ENCODE data around the gene ADGRF1.

Gene ADGRF1

DNA sequence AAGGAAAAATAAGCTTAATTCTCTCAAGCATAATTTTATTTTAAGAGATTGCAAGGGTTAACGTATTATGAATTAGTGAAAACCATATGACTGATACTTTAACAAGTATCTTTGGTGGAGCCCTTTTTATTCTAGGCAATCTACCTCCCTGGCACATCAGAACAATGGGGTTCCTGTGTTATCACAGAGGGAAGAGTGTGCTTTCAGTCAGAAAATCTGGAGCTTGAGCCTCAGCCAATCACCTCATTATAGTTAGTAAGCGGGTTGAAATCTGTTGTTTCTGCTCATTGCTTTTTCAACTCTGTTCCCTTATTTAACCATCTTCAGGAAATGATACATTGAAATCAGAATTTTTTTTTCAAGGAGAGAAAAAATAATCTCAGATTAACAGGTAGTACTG, 391 bp downstream of the ADGRF1 start:
- Histone ChIP-seq H3K9ac (ENCODE audit: low read length in 2 of 2) (no peak overlapping the region), H3K27me3 (ENCODE audit: control insufficient read depth in 1 of 2, insufficient read depth in 2 of 2, low read length in 2 of 2) (no peaks in the 10 kb centered on the region), H3K9me3 (ENCODE audit: control insufficient read depth in 2 of 2, low read length in 2 of 2) (no peaks in the 10 kb centered on the region), H3K4me1 (ENCODE audit: control insufficient read depth, insufficient read depth, low read length) (no peaks in the 10 kb centered on the region), H3K4me3 (ENCODE audit: low read length in 2 of 2) (no peak overlapping the region), H3K36me3 (ENCODE audit: control insufficient read depth in 2 of 2, insufficient read depth in 2 of 2, low read length in 2 of 2) (no peaks in the 10 kb centered on the region), H3K27ac (ENCODE audit: low read length) (no peak overlapping the region)

DNA sequence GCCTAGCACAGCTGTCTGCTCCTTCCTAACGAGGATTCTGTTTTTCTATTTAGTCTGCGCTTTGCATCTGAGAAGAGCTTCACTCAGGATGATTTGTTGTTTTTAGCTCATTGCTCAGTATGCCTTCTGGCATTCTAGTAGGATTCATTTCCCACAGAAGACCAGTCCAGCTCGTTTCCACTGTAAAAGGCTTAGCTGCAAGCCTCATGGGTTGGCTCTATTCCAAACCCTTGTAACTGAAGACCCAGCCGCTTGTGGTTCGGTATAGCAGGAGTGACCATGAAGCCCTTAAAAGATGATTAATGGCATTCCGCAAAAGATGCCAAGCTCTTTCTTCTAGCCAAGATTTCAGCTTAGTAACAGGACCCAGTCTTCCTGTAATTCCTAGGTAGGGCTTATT, 7.2 kb downstream of the ADGRF1 start:
- no peaks in the 10 kb centered on the region for H3K9me3 ChIP-seq (ENCODE audit: control insufficient read depth in 2 of 2, low read length in 2 of 2)
- H3K9ac ChIP-seq (ENCODE audit: low read length in 2 of 2), result no peak overlapping the region
- H3K27ac ChIP-seq (ENCODE audit: low read length), result no peak overlapping the region
- H3K4me3 ChIP-seq (ENCODE audit: low read length in 2 of 2), result peak overlapping the region in 1 of 2 donors; percentile 40
- peaks cover 5% of the 10 kb centered on the region for H3K4me1 ChIP-seq (ENCODE audit: control insufficient read depth, insufficient read depth, low read length)
- H3K36me3 ChIP-seq (ENCODE audit: control insufficient read depth in 2 of 2, insufficient read depth in 2 of 2, low read length in 2 of 2), result no peaks in the 10 kb centered on the region
- H3K27me3 ChIP-seq (ENCODE audit: control insufficient read depth in 1 of 2, insufficient read depth in 2 of 2, low read length in 2 of 2), result peaks cover 3 to 6% of the 10 kb centered on the region in 2 donors

DNA sequence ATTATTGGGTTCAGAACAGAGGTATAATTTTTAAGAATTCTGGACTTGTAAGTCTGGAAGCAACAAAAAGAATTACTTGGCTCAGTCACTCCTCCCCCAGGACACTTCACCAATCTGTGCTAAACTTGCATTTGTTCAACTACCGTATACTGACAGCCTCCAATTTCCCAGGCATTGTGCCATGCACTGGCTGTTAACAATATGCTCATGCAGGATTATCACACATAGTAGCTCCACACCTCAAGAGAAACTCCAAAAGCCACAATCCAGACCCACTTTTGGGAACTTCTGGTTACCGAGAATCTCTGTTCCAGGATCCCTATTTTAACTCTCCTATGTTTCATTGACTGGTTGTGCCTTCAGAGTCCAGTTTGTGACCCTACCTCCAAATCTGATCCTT, 7.7 kb downstream of the ADGRF1 start:
- Histone ChIP-seq H3K4me1 (ENCODE audit: control insufficient read depth, insufficient read depth, low read length) (peaks cover 5% of the 10 kb centered on the region), H3K27me3 (ENCODE audit: control insufficient read depth in 1 of 2, insufficient read depth in 2 of 2, low read length in 2 of 2) (peaks cover 3 to 6% of the 10 kb centered on the region in 2 donors), H3K9ac (ENCODE audit: low read length in 2 of 2) (no peak overlapping the region), H3K36me3 (ENCODE audit: control insufficient read depth in 2 of 2, insufficient read depth in 2 of 2, low read length in 2 of 2) (no peaks in the 10 kb centered on the region), H3K4me3 (ENCODE audit: low read length in 2 of 2) (peak overlapping the region in 1 of 2 donors; percentile 40), H3K9me3 (ENCODE audit: control insufficient read depth in 2 of 2, low read length in 2 of 2) (no peaks in the 10 kb centered on the region), H3K27ac (ENCODE audit: low read length) (no peak overlapping the region)

DNA sequence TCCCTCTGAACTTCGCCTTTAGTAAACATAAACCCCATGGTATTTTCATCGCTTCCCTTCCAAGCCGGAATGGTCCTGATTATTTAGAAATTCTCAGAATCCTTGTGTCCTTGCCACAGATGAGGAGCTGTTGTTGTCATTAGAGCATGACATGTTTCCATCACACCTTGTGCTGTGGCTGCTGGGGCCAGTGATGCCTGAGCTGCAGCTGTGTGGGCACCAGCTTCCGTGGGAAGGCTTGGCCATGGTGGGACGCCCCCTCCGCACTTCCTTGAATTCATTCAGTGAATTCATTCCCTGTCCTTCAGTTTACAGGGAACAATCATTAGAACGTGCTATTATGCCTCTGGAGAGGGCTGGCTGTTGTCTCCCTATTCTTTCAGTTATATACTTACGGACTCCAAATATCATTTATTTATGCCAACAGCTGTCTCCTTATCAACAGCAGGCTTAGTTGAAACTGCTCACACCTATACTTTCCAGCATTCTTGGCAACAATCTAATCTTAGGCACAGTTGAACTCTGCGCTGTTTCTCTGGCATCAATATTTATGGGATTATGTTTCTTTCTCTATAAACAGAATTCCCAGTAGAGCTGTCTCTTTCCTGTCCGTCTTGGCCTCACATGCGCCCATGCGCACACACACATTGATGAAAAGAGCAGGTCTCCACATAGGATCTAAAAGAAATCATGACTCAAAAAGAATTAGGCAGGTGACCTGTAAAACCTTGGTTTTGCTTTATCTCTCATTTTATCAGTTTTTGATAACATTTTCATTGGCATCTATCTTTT, 9.0 kb downstream of the ADGRF1 start:
- no peak overlapping the region for H3K9ac ChIP-seq (ENCODE audit: low read length in 2 of 2)
- H3K36me3 ChIP-seq (ENCODE audit: control insufficient read depth in 2 of 2, insufficient read depth in 2 of 2, low read length in 2 of 2), result no peaks in the 10 kb centered on the region
- peaks cover 5% of the 10 kb centered on the region for H3K4me1 ChIP-seq (ENCODE audit: control insufficient read depth, insufficient read depth, low read length)
- H3K4me3 ChIP-seq (ENCODE audit: low read length in 2 of 2), result no peak overlapping the region
- H3K9me3 ChIP-seq (ENCODE audit: control insufficient read depth in 2 of 2, low read length in 2 of 2), result no peaks in the 10 kb centered on the region
- peaks cover 3 to 6% of the 10 kb centered on the region in 2 donors for H3K27me3 ChIP-seq (ENCODE audit: control insufficient read depth in 1 of 2, insufficient read depth in 2 of 2, low read length in 2 of 2)
- no peak overlapping the region for H3K27ac ChIP-seq (ENCODE audit: low read length)

DNA sequence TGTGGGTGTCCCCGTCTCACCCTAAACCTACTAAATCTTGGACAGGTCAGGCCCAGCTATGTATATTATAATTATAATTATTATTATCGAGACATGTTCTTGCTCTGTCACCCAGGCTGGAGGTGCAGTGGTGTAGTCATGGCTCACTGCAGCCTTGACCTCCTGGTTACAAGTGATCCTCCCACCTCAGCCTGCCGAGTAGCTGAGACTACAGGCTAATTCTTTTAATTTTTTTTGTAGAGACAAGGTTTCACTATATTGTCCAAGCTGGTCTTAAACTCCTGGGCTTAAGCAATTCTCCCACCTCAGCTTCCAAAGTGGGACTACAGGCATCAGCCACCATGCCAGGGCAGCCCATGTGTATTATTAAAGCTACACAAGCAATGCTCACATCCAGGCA, 10.5 kb downstream of the ADGRF1 start:
- no peak overlapping the region for H3K27ac ChIP-seq (ENCODE audit: low read length)
- no peak overlapping the region for H3K4me3 ChIP-seq (ENCODE audit: low read length in 2 of 2)
- H3K36me3 ChIP-seq (ENCODE audit: control insufficient read depth in 2 of 2, insufficient read depth in 2 of 2, low read length in 2 of 2), result no peaks in the 10 kb centered on the region
- H3K4me1 ChIP-seq (ENCODE audit: control insufficient read depth, insufficient read depth, low read length), result peaks cover 5% of the 10 kb centered on the region
- no peak overlapping the region for H3K9ac ChIP-seq (ENCODE audit: low read length in 2 of 2)
- peaks cover 3 to 6% of the 10 kb centered on the region in 2 donors for H3K27me3 ChIP-seq (ENCODE audit: control insufficient read depth in 1 of 2, insufficient read depth in 2 of 2, low read length in 2 of 2)
- no peaks in the 10 kb centered on the region for H3K9me3 ChIP-seq (ENCODE audit: control insufficient read depth in 2 of 2, low read length in 2 of 2)

DNA sequence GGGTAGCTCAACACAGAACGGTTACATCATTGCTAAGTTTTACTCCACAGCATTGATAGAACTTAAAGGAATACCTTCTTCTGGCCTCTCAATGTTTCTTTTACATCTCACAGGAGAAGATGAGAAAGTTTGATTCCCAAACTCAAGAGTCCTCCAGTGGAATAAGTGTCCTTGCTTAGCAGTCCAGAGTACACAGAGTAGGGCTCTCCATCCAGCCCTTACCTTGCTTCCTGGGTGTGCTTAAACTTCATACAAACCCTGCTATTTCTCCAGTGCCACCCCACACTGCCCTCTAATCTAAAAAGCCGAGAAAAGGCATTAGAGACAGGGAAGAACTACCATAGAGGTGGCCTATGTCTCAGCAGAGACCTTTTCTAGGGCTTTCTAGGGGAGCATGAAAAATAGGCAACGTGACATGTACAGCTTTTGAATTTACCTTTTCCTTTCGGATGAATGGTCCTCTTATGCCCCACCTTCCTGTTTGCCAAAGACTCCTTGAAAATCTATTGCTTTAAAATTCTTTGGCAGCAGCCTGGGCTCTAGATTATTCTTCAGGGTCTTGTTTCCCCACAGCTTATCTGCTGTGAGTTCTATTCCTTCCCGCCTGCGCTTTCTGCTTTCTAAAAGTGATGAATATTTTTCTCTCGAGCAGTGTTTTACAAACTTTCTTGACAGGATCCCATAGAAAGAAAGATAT, 12.1 kb downstream of the ADGRF1 start:
- Histone ChIP-seq H3K4me3 (ENCODE audit: low read length in 2 of 2) (no peak overlapping the region), H3K36me3 (ENCODE audit: control insufficient read depth in 2 of 2, insufficient read depth in 2 of 2, low read length in 2 of 2) (no peaks in the 10 kb centered on the region), H3K9ac (ENCODE audit: low read length in 2 of 2) (no peak overlapping the region), H3K27ac (ENCODE audit: low read length) (no peak overlapping the region), H3K4me1 (ENCODE audit: control insufficient read depth, insufficient read depth, low read length) (peaks cover 5% of the 10 kb centered on the region), H3K9me3 (ENCODE audit: control insufficient read depth in 2 of 2, low read length in 2 of 2) (no peaks in the 10 kb centered on the region), H3K27me3 (ENCODE audit: control insufficient read depth in 1 of 2, insufficient read depth in 2 of 2, low read length in 2 of 2) (peaks cover 3 to 6% of the 10 kb centered on the region in 2 donors)

DNA sequence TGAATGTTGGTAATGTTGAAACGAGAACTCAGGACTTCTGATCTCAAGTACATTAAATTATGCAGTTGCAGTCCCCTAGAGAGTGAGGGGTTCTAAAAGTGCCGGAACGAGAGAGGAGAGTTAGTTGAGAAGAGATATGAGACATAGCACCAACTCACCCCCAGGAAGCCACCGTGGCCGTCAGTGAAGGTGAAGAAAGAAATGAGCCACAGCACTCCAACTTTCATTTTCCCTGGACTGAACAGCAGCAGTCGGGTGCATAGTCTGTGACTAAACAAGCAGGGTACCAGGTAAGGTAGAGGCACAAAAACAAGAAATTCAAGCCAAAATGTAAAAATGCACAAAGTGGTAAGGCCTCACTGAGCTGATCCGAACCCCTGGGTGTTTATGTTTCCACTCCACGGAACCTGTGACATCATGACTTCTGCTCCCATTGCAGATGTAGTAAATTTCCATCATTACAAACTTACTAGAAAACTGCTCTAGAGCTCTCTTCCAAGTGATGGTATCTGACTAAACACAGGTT, 13.2 kb downstream of the ADGRF1 start:
- no peak overlapping the region for H3K4me3 ChIP-seq (ENCODE audit: low read length in 2 of 2)
- no peaks in the 10 kb centered on the region for H3K36me3 ChIP-seq (ENCODE audit: control insufficient read depth in 2 of 2, insufficient read depth in 2 of 2, low read length in 2 of 2)
- no peaks in the 10 kb centered on the region for H3K9me3 ChIP-seq (ENCODE audit: control insufficient read depth in 2 of 2, low read length in 2 of 2)
- H3K27ac ChIP-seq (ENCODE audit: low read length), result no peak overlapping the region
- no peaks in the 10 kb centered on the region for H3K4me1 ChIP-seq (ENCODE audit: control insufficient read depth, insufficient read depth, low read length)
- peaks cover 0 to 6% of the 10 kb centered on the region in 2 donors for H3K27me3 ChIP-seq (ENCODE audit: control insufficient read depth in 1 of 2, insufficient read depth in 2 of 2, low read length in 2 of 2)
- H3K9ac ChIP-seq (ENCODE audit: low read length in 2 of 2), result no peak overlapping the region

DNA sequence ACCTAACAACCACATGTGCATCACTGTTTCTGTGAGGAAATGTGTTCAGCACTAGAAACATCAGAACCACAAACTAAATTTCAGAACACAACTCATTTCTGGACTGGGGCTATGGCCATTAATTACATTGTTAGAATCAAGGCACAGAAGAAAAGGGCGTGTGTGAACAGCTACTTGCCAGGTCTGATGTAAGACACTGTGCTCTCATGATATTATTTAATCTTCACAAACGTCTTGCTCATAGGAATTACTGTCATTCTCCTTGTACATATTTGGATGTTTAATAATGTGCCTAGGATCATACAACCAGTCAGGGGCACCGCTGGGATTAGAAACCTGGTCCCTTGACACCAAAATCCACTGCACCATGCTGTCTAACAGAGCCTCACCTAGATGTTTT, 14.8 kb downstream of the ADGRF1 start:
- no peaks in the 10 kb centered on the region for H3K4me1 ChIP-seq (ENCODE audit: control insufficient read depth, insufficient read depth, low read length)
- no peaks in the 10 kb centered on the region for H3K9me3 ChIP-seq (ENCODE audit: control insufficient read depth in 2 of 2, low read length in 2 of 2)
- H3K9ac ChIP-seq (ENCODE audit: low read length in 2 of 2), result no peak overlapping the region
- H3K4me3 ChIP-seq (ENCODE audit: low read length in 2 of 2), result no peak overlapping the region
- H3K27ac ChIP-seq (ENCODE audit: low read length), result no peak overlapping the region
- no peaks in the 10 kb centered on the region for H3K27me3 ChIP-seq (ENCODE audit: control insufficient read depth in 1 of 2, insufficient read depth in 2 of 2, low read length in 2 of 2)
- no peaks in the 10 kb centered on the region for H3K36me3 ChIP-seq (ENCODE audit: control insufficient read depth in 2 of 2, insufficient read depth in 2 of 2, low read length in 2 of 2)

DNA sequence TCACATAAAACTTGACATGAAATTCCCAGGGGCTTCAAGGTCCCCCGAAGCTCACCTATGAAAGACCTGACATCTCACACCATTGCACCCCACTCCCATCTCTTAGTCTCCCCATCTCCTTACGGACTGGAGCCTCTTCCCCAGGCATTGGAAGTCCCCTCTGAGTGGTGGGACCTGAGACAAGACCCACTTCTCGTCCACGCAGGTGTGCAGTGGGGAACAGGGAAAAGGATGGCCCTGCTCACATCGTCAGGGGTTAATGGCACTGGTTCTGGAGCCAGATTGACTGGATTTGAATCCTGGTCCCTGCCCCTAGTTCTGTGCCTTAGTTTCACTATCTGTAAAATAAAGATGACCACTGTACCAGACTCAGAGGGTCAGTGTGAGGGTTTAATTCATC, 15.5 kb downstream of the ADGRF1 start:
- no peaks in the 10 kb centered on the region for H3K27me3 ChIP-seq (ENCODE audit: control insufficient read depth in 1 of 2, insufficient read depth in 2 of 2, low read length in 2 of 2)
- H3K4me3 ChIP-seq (ENCODE audit: low read length in 2 of 2), result no peak overlapping the region
- no peaks in the 10 kb centered on the region for H3K4me1 ChIP-seq (ENCODE audit: control insufficient read depth, insufficient read depth, low read length)
- no peaks in the 10 kb centered on the region for H3K36me3 ChIP-seq (ENCODE audit: control insufficient read depth in 2 of 2, insufficient read depth in 2 of 2, low read length in 2 of 2)
- H3K9ac ChIP-seq (ENCODE audit: low read length in 2 of 2), result no peak overlapping the region
- H3K9me3 ChIP-seq (ENCODE audit: control insufficient read depth in 2 of 2, low read length in 2 of 2), result no peaks in the 10 kb centered on the region
- H3K27ac ChIP-seq (ENCODE audit: low read length), result no peak overlapping the region

DNA sequence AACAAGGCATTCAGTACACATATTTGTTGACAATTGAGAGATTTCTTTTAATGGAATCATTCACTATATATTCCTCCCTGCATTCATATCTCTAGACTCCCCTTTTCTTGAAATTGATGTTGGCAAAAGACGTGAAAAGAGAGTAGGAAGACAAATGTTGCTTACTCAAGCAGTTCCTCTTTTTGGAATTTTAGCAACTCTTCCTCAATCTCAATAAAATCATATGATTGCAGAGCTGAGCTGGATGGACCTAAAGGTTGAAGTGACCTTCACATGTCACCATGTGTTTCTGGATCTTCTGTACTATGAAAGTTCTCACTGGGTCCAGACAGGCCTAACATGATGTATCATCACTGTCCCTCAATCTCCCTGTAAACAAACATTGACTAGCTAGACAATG, 18.6 kb downstream of the ADGRF1 start:
- no peaks in the 10 kb centered on the region for H3K27me3 ChIP-seq (ENCODE audit: control insufficient read depth in 1 of 2, insufficient read depth in 2 of 2, low read length in 2 of 2)
- no peaks in the 10 kb centered on the region for H3K4me1 ChIP-seq (ENCODE audit: control insufficient read depth, insufficient read depth, low read length)
- H3K36me3 ChIP-seq (ENCODE audit: control insufficient read depth in 2 of 2, insufficient read depth in 2 of 2, low read length in 2 of 2), result no peaks in the 10 kb centered on the region
- no peaks in the 10 kb centered on the region for H3K9me3 ChIP-seq (ENCODE audit: control insufficient read depth in 2 of 2, low read length in 2 of 2)
- H3K9ac ChIP-seq (ENCODE audit: low read length in 2 of 2), result no peak overlapping the region
- no peak overlapping the region for H3K4me3 ChIP-seq (ENCODE audit: low read length in 2 of 2)
- no peak overlapping the region for H3K27ac ChIP-seq (ENCODE audit: low read length)

DNA sequence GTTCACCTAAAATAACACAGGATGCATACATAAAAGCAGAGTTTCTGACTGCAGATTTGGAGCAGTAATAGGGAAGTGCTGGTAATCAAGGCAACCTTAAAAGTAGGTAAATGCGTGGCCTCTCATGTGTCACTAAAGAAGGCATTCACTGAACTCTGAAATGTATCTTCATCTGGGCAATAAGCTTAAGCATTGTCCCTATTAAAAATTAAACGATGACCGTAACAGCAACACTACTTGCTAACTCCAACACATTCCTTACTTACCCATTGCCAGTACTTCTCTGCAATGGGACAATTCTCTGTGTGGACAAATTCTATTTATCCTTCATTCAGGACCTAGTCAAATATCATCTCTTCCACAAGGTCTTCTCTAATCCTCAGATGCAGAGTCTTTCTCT, 19.9 kb downstream of the ADGRF1 start:
- Histone ChIP-seq H3K9ac (ENCODE audit: low read length in 2 of 2) (no peak overlapping the region), H3K9me3 (ENCODE audit: control insufficient read depth in 2 of 2, low read length in 2 of 2) (no peaks in the 10 kb centered on the region), H3K4me3 (ENCODE audit: low read length in 2 of 2) (no peak overlapping the region), H3K27me3 (ENCODE audit: control insufficient read depth in 1 of 2, insufficient read depth in 2 of 2, low read length in 2 of 2) (no peaks in the 10 kb centered on the region), H3K36me3 (ENCODE audit: control insufficient read depth in 2 of 2, insufficient read depth in 2 of 2, low read length in 2 of 2) (no peaks in the 10 kb centered on the region), H3K4me1 (ENCODE audit: control insufficient read depth, insufficient read depth, low read length) (no peaks in the 10 kb centered on the region), H3K27ac (ENCODE audit: low read length) (no peak overlapping the region)

All from stomach smooth muscle (tissue), 2 donors.